WTC11 (cell line): ENCODE measurements around the gene TCEANC2. TPM values are rescaled to one million over a fixed set of nuclear protein-coding genes. Genes with fewer than 3 reads are reported as not detected.

ENCODE experiments used
- ATAC-seq: fragments of 200-7000 bp; cut with Tn5 transposase; 2 replicates; pipeline ENCODE4 v1.10.0; 2021; ENCODE audit warnings: mild to moderate bottlenecking, moderate library complexity
- CTCF ChIA-PET: fragments of 300-600 bp; sonication (Branson Sonifier 250); formaldehyde crosslinking; loops from one replicate; lab custom pipeline; 2021; ENCODE audit warnings: antibody characterized with exemption; lab: Charles Lee
- POLR2A ChIA-PET: fragments of 350-600 bp; sonication (Branson Sonifier 250); formaldehyde crosslinking; loops from one replicate; lab custom pipeline; 2021; ENCODE audit warnings: antibody characterized with exemption; lab: Charles Lee
- DNase-seq: peaks from one replicate; pipeline ENCODE4 v3.0.0; 2021; ENCODE audit warnings: low spot score
- H3K27ac Mint-ChIP-seq: 2 replicates; pipeline ENCODE4 v1.8.0; 2021; ENCODE audit warnings: mixed read lengths
- H3K27me3 Mint-ChIP-seq: 2 replicates; pipeline ENCODE4 v1.8.0; 2021; ENCODE audit warnings: low read depth, mild to moderate bottlenecking, moderate library complexity, mixed read lengths
- H3K36me3 Mint-ChIP-seq: 2 replicates; pipeline ENCODE4 v1.8.0; 2021; ENCODE audit warnings: mixed read lengths
- H3K4me1 Mint-ChIP-seq: 2 replicates; pipeline ENCODE4 v1.8.0; 2022; ENCODE audit warnings: mixed read lengths
- H3K4me3 Mint-ChIP-seq: 2 replicates; pipeline ENCODE4 v1.8.0; 2021; ENCODE audit warnings: mild to moderate bottlenecking, moderate library complexity, mixed read lengths
- H3K9me3 Mint-ChIP-seq: 2 replicates; pipeline ENCODE4 v1.8.0; 2021; ENCODE audit warnings: mixed read lengths
- CREB1 ChIP-seq: sonication (generic); formaldehyde crosslinking; IDR thresholded peaks from 2 replicates; pipeline ENCODE4 v1.8.0; 2023; ENCODE audit warnings: mild to moderate bottlenecking, missing genetic modification reagents
- E2F4 ChIP-seq: sonication (generic); formaldehyde crosslinking; IDR thresholded peaks from 2 replicates; pipeline ENCODE4 v1.8.1; 2022; ENCODE audit warnings: low read depth, mild to moderate bottlenecking, moderate library complexity, missing genetic modification reagents, borderline replicate concordance
- JAZF1 ChIP-seq: fragments of 250-450 bp; sonication (Bioruptor Pico); IDR thresholded peaks from 2 replicates; pipeline ENCODE4 v1.9.0; 2021; ENCODE audit warnings: moderate library complexity, mild to moderate bottlenecking, inconsistent platforms
- NFYB ChIP-seq: sonication (generic); formaldehyde crosslinking; conservative IDR thresholded peaks from 2 replicates; pipeline ENCODE4 v1.8.0; 2022; ENCODE audit warnings: low read depth, missing genetic modification reagents
- NR1H2 ChIP-seq: sonication (generic); formaldehyde crosslinking; IDR thresholded peaks from 2 replicates; pipeline ENCODE4 v1.9.0; 2021; ENCODE audit warnings: mild to moderate bottlenecking, moderate library complexity, missing genetic modification reagents
- RELA ChIP-seq: sonication (generic); formaldehyde crosslinking; IDR thresholded peaks from 2 replicates; pipeline ENCODE4 v1.8.1; 2022; ENCODE audit warnings: missing genetic modification reagents, mild to moderate bottlenecking, borderline replicate concordance
- ZBTB43 ChIP-seq: sonication (generic); formaldehyde crosslinking; IDR thresholded peaks from 2 replicates; pipeline ENCODE4 v1.8.1; 2023; ENCODE audit warnings: mild to moderate bottlenecking, missing genetic modification reagents
- ZNF232 ChIP-seq: sonication (generic); formaldehyde crosslinking; IDR thresholded peaks from 2 replicates; pipeline ENCODE4 v1.8.0; 2022; ENCODE audit warnings: mild to moderate bottlenecking, missing genetic modification reagents
- ZNF263 ChIP-seq: sonication (generic); formaldehyde crosslinking; IDR thresholded peaks from 2 replicates; pipeline ENCODE4 v1.8.1; 2022; ENCODE audit warnings: low read depth, mild to moderate bottlenecking, moderate library complexity, missing genetic modification reagents
- ZNF317 ChIP-seq: sonication (generic); formaldehyde crosslinking; IDR thresholded peaks from 2 replicates; pipeline ENCODE4 v1.8.1; 2023; ENCODE audit warnings: low read depth, mild to moderate bottlenecking, moderate library complexity, missing genetic modification reagents, borderline replicate concordance
- ZNF396 ChIP-seq: fragments of 250-450 bp; sonication (Bioruptor Pico); IDR thresholded peaks from 2 replicates; pipeline ENCODE4 v1.8.0; 2021; ENCODE audit warnings: mild to moderate bottlenecking, moderate library complexity, borderline replicate concordance
- ZNF416 ChIP-seq: fragments of 250-450 bp; sonication (Bioruptor Pico); IDR thresholded peaks from 2 replicates; pipeline ENCODE4 v1.9.0; 2021; ENCODE audit warnings: mild to moderate bottlenecking, inconsistent platforms
- ZNF425 ChIP-seq: fragments of 250-450 bp; sonication (Bioruptor Pico); conservative IDR thresholded peaks from 2 replicates; pipeline ENCODE4 v1.9.0; 2021; ENCODE audit warnings: mild to moderate bottlenecking
- total RNA-seq: library from RNA; stranded (reverse); gene quantifications from 3 replicates; pipeline ENCODE4 v1.2.3, GENCODE V29; 2021
- TF ChIP-seq, protein P1 (sequence below): fragments of 250-450 bp; sonication (Bioruptor Pico); IDR thresholded peaks from 2 replicates; pipeline ENCODE4 v1.8.0; 2021; ENCODE audit warnings: mild to moderate bottlenecking
- TF ChIP-seq, protein P2 (sequence below): sonication (generic); formaldehyde crosslinking; IDR thresholded peaks from 2 replicates; pipeline ENCODE4 v1.8.1; 2023; ENCODE audit warnings: mild to moderate bottlenecking, missing genetic modification reagents, borderline replicate concordance
- TF ChIP-seq, protein P3 (sequence below): fragments of 250-450 bp; sonication (Bioruptor Pico); IDR thresholded peaks from 2 replicates; pipeline ENCODE4 v1.9.0; 2021; ENCODE audit warnings: mild to moderate bottlenecking, borderline replicate concordance
- TF ChIP-seq, protein P4 (sequence below): fragments of 250-450 bp; sonication (Bioruptor Pico); IDR thresholded peaks from 2 replicates; pipeline ENCODE4 v1.9.0; 2021; ENCODE audit warnings: mild to moderate bottlenecking

Gene TCEANC2
- total RNA-seq, 1 experiment from 2014 or later: 6.3 TPM

DNA sequence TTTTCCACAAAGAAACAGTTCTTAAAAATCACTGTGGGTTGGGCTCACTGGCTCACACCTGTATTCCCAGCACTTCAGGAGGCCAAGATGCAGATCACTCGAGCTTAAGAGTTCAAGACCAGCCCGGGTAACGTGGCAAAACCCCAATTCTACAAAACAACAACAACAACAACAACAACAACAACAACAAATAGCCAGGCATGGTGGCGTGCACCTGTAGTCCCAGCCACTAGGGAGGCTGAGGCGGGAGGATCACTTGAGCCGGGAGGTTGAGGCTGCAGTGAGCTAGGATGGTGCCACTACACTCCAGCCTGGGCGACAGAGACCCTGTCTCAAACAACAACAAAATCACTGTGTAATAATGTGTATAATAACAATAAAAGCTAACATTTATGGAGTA, 58.6 kb downstream of the TCEANC2 start (continued):
- TF ChIP-seq JAZF1 (no peak), ZNF396 (no peak), NR1H2 (CRISPR knock-in tag) (no peak), CREB1 (no peak), ZNF263 (CRISPR knock-in tag) (no peak), ZNF232 (CRISPR knock-in tag) (no peak), ZNF416 (CRISPR knock-in tag) (no peak)
- TF ChIP-seq, protein P1, sequence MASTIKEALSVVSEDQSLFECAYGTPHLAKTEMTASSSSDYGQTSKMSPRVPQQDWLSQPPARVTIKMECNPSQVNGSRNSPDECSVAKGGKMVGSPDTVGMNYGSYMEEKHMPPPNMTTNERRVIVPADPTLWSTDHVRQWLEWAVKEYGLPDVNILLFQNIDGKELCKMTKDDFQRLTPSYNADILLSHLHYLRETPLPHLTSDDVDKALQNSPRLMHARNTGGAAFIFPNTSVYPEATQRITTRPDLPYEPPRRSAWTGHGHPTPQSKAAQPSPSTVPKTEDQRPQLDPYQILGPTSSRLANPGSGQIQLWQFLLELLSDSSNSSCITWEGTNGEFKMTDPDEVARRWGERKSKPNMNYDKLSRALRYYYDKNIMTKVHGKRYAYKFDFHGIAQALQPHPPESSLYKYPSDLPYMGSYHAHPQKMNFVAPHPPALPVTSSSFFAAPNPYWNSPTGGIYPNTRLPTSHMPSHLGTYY (CRISPR knock-in tag): no peak
- TF ChIP-seq, all 79 proteins: peak for 0

DNA sequence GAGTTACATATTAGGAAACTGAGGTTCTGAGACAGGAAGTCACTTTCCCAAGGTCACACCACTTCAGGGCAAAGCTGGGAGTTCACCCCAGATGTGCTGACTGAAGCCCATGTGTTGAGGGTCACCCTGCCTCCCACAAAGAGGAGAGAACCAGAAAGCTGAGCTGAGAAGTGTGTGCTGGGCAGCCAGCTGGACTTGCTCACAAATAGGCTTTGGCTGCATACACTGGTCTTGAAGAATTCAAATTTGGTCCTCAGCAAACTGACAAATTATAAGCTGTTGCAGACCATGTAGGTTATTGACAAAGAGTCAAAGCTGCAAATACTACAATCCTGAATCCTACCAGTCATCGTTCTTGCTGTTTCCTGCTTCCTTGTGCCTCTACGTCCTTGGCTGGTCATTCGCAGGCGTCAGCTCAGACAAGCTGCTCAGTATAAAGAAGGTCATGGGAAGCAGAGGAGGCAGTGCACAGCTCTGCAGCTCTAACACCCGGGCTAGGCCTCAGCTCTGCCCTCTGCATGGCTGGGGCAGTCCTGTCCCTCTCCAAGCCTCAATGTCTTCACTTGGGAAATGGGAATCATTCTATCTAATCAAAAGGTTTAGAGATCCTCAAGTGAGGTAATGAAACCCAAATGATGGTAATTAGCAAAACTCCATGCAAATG, 59.4 kb downstream of the TCEANC2 start:
- Mint-ChIP-seq H3K4me1 (0 out of 2 replicates have a peak, but pooled peaks cover 2% of the 10 kb centered on the region), H3K27me3 (no peaks in the 10 kb centered on the region), H3K4me3 (no peak overlapping the region), H3K9me3 (no peaks in the 10 kb centered on the region), H3K36me3 (no peaks in the 10 kb centered on the region), H3K27ac (no peak overlapping the region)
- DNase-seq: no peak
- no peak for TF ChIP-seq ZNF425 (CRISPR knock-in tag)
- no peak for TF ChIP-seq ZNF317 (CRISPR knock-in tag)
- no peak for TF ChIP-seq NFYB (CRISPR knock-in tag)
- CTCF ChIA-PET: interaction anchor here (0.6 to 3.3 kb wide), 4 partner anchors 8 to 587 kb away, joined by 3 to 14 read pairs (median 6); no protein-coding TSS in a partner anchor
- ATAC-seq: no peak
- POLR2A ChIA-PET: no interaction called here

DNA sequence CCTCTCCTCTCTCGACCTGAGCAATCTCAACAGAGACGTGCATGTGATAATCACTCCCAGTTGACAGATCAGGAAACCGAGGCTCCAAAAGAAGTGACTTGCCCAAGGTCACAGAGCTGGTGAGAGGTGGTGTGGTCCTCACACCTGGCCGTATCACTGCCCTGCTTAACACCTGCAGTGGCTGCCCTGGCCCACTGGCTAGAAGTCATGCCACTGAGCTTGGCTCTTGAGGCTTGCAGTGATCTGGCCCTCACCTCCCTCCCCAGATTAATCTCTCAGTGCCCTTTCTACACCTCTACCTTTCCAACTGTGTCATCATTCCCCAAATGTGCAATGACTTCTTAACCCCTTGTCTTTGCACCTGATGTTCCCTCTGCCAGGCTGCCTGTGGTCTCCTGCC, 60.6 kb downstream of the TCEANC2 start:
- no peak for DNase-seq
- no peak for ATAC-seq
- ChIA-PET CTCF (interaction anchor here (1.9 kb wide), 1 partner anchor 32 kb away, joined by 8 read pairs; no protein-coding TSS in a partner anchor), POLR2A (no interaction called here)
- Mint-ChIP-seq H3K36me3 (no peaks in the 10 kb centered on the region), H3K4me1 (0 out of 2 replicates have a peak, but pooled peaks cover 2% of the 10 kb centered on the region), H3K27me3 (no peaks in the 10 kb centered on the region), H3K9me3 (no peaks in the 10 kb centered on the region), H3K4me3 (no peak overlapping the region), H3K27ac (no peak overlapping the region)
- TF ChIP-seq, protein P2, sequence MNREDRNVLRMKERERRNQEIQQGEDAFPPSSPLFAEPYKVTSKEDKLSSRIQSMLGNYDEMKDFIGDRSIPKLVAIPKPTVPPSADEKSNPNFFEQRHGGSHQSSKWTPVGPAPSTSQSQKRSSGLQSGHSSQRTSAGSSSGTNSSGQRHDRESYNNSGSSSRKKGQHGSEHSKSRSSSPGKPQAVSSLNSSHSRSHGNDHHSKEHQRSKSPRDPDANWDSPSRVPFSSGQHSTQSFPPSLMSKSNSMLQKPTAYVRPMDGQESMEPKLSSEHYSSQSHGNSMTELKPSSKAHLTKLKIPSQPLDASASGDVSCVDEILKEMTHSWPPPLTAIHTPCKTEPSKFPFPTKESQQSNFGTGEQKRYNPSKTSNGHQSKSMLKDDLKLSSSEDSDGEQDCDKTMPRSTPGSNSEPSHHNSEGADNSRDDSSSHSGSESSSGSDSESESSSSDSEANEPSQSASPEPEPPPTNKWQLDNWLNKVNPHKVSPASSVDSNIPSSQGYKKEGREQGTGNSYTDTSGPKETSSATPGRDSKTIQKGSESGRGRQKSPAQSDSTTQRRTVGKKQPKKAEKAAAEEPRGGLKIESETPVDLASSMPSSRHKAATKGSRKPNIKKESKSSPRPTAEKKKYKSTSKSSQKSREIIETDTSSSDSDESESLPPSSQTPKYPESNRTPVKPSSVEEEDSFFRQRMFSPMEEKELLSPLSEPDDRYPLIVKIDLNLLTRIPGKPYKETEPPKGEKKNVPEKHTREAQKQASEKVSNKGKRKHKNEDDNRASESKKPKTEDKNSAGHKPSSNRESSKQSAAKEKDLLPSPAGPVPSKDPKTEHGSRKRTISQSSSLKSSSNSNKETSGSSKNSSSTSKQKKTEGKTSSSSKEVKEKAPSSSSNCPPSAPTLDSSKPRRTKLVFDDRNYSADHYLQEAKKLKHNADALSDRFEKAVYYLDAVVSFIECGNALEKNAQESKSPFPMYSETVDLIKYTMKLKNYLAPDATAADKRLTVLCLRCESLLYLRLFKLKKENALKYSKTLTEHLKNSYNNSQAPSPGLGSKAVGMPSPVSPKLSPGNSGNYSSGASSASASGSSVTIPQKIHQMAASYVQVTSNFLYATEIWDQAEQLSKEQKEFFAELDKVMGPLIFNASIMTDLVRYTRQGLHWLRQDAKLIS (CRISPR knock-in tag): no peak
- TF ChIP-seq, protein P3, sequence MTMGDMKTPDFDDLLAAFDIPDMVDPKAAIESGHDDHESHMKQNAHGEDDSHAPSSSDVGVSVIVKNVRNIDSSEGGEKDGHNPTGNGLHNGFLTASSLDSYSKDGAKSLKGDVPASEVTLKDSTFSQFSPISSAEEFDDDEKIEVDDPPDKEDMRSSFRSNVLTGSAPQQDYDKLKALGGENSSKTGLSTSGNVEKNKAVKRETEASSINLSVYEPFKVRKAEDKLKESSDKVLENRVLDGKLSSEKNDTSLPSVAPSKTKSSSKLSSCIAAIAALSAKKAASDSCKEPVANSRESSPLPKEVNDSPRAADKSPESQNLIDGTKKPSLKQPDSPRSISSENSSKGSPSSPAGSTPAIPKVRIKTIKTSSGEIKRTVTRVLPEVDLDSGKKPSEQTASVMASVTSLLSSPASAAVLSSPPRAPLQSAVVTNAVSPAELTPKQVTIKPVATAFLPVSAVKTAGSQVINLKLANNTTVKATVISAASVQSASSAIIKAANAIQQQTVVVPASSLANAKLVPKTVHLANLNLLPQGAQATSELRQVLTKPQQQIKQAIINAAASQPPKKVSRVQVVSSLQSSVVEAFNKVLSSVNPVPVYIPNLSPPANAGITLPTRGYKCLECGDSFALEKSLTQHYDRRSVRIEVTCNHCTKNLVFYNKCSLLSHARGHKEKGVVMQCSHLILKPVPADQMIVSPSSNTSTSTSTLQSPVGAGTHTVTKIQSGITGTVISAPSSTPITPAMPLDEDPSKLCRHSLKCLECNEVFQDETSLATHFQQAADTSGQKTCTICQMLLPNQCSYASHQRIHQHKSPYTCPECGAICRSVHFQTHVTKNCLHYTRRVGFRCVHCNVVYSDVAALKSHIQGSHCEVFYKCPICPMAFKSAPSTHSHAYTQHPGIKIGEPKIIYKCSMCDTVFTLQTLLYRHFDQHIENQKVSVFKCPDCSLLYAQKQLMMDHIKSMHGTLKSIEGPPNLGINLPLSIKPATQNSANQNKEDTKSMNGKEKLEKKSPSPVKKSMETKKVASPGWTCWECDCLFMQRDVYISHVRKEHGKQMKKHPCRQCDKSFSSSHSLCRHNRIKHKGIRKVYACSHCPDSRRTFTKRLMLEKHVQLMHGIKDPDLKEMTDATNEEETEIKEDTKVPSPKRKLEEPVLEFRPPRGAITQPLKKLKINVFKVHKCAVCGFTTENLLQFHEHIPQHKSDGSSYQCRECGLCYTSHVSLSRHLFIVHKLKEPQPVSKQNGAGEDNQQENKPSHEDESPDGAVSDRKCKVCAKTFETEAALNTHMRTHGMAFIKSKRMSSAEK: no peak
- TF ChIP-seq ZNF317 (CRISPR knock-in tag): no peak
- no peak for TF ChIP-seq ZNF416 (CRISPR knock-in tag)
- TF ChIP-seq ZBTB43 (CRISPR knock-in tag): no peak
- TF ChIP-seq, protein P4, sequence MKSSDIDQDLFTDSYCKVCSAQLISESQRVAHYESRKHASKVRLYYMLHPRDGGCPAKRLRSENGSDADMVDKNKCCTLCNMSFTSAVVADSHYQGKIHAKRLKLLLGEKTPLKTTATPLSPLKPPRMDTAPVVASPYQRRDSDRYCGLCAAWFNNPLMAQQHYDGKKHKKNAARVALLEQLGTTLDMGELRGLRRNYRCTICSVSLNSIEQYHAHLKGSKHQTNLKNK: no peak
- TF ChIP-seq E2F4 (CRISPR knock-in tag): no peak
- no peak for TF ChIP-seq RELA (CRISPR knock-in tag)
